Forelimb muscle (tissue), 1 donor: ENCODE measurements around the gene EHD3. TPM values are rescaled to one million over a fixed set of nuclear protein-coding genes. Genes with fewer than 3 reads are reported as not detected.

Experiments used
- DNase-seq: peaks from one replicate; pipeline ENCODE4 v3.0.0-alpha.2; 2013; ENCODE audit warnings: low read depth
- polyA plus RNA-seq: library from polyadenylated mRNA; unstranded; fragments of 120-200 nt; gene quantifications from one replicate; pipeline ENCODE4 v1.2.1, GENCODE V29; 2013; ENCODE audit not compliant: insufficient read length

EHD3 gene
- 3.7 TPM for polyA plus RNA-seq

DNA sequence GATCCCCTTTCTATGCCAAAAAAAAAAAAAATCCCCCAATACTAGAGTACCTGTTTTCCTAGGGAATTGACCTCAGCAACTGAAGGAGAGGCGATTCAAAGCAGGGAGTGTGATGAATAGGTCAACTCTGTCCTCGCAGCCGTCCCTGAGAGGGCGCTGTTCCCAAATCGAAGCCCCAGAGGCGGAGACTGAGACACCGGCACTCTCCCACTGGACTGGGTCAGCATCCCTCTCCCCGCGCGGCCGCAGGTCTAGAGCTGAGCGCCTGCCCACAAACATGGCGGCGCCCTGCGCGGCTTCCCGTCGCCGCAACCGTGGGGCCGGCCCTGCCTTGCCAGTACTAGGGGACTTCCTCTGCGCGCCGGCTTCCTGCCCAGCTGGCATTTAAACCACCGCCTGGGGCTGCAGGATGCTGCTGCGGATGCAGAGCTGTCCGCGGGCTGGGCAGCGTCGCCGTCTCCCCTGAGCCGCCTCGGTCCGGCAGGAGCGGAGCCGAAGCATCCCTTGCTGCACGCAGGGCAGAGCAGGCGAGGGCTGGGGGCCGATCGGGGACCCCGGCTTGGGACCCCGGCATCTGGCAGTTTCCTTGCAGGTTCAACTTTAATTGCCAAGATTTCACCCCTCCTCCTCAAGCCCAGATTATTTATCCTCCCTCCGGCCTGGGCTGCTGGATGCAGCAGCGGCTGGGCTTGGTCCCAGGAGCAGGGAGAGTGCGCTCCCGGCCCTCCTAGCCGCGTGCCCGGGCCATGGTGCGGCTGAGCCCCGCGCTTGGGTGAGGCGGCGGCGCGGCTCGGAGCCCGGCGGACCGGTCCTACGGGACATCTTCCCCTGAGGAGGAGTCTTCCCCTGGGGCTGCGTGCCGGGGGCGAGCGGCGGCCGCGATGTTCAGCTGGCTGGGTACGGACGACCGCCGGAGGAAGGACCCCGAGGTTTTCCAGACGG lies at the start of gene EHD3:
Gene EHD3, plus strand, starts transcription at position 412 of the 942 bp plus-strand sequence. Its CDS starts 470 bp downstream, at position 882.
- DNase-seq: no peak

DNA sequence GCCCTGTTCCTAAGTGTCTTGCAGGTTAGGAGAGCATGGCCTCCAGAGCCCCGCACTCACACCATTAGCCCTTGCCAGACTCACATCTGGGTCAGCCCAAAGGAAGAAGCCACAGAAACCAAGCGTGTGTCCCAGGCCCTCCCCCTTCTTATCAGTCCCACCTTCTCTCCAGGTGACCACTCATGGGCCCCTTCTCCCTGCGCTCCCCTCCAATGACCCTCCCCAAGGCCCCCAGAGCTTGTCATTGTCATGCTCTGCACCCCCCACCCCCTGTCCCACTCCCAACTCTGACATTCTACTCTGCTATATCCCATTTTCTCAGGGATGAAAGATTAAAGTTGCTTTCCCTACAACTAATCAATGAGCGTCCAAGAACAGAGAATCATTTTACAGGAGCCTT lies 46.8 kb upstream of the EHD3 start:
- no peak for DNase-seq

DNA sequence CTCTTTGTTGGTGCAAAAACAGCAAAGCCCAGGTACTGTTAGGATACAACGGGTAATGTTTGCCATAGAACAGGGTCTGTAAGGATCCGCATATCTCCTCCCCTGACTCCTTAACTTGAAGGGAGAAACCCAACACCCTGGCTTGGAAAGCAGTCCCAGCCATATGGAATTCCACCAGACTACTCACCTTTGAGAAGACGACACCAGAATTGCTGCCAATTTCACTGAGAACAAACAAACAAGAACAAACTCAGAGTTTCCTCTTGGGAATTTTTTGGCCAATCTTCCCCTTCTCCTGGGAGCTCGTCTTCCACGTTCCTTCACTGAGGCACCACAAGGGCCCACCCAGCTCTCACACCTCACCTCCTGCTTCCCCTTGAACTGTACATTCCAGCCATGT lies 45.8 kb upstream of the EHD3 start:
- DNase-seq: no peak

DNA sequence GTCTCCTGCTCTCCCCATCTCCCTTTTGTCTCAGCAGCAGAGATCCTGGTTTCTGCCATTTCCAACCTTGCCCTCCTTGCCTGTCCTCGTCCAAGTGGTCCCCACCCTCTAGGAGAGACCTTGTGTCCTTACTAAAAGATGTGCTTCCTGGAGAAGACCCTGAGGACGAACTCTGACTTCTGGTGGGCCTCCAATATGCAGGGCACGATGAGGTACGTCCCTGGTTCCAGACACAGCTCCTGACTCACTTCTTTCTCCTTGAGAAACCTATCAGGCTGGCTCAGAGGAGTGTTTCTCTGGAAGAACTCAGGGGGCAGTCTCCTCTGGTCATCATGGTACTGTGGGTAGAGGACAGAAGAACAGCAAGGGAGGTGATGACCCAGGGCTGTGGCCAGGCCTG lies 44.8 kb upstream of the EHD3 start:
- DNase-seq: no peak

DNA sequence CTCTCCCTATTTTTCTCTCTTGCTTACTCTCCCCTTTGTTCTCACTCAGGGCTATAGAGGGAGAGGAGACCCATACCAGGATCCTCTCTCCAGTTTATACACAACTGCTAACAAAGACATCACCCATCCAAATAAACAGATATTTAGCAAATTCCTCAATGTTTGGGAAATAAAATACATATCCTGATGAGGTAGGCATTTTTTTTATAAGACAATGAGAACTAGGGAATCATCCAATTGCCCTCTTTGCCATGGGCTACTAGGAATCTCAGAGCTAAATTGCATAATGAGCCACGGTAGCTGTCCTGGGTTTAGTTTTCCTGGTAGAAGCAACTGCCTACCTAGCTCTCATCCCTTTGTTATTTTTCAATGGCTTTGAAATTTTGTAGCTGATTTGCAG lies 43.8 kb upstream of the EHD3 start:
- DNase-seq: no peak

DNA sequence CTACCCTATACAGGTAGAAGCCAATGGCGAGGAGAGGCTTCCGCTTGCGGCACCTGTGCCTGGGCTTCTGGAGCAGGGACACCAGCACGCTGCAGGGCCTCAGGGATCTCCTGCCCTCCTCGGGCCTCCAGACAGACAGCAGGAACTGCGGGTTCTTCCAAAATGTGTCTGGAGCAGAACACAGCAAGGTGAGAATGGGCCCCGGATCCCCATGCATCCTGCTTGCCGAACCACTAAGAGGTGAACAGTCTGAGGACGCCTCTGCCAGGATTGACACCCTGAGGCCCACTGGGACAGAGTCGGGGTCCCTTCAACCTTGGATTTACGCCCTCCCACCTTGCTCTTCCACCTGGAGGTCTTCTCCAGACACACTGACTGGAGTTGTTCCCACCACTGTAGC lies 42.0 kb upstream of the EHD3 start:
- no peak for DNase-seq

DNA sequence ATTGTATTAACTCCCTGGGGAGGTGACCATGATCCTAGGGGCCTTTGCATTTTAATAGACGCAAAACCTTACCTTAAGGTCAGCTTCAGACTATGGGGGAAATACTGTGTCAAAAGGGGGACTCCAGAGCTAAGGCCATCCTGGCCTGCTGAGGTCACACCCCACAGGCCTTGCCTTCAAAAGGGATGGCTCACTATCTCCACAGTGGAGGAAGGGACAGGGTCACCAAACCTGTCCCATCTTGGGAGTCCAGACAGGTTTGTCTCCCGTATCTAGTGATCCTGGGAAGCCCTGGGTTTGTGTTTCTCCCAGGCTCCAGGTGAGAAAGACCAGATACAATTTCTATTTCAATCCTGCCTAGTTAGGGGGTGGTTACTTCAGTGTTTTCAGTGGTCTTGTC lies 41.6 kb upstream of the EHD3 start:
- no peak for DNase-seq

DNA sequence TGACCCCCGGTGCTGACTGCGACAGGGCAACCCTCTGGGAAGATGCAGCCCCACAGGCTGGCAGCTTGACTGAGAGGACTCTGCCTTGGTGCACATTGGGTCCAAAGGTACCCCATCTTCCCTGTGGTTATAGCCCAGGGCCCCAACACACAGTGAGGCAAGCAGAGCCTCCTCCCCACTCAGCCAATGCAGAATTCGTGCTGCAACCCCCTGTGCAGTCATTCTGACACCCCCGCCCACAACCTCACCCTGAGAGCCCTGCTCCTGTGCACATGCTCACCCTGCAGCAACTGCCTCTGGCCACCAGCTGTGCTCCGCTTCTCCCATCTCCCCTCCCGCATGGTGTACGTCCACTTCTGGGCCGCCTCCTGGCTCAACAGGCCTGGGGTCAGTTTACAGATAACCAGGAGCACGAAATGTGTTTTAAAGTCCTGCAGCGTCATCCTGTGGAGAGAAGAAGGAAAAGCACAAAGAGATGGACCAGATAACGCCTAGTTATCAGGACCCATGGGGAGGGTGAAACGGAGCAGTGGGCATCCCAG lies 41.0 kb upstream of the EHD3 start:
- no peak for DNase-seq

DNA sequence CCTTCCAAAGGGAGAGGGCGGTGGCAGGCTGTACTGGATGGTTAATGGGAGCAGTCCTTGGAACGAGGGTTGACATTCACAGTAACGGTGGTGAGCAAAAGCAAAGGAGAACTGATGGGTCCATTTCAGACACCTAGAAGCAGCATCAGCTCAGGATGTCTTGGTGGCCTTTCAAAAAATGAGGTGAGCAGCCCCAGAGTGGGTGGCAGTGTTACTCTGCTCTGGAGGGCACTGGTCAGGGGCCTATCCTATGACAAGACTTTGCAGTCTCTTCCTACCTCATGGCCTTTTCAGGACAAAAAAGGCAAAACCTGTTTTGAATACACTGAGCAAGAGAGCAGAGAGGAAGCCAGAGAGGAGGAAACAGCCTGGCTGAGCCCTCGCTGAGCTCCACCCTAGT lies 40.1 kb upstream of the EHD3 start:
- no peak for DNase-seq

DNA sequence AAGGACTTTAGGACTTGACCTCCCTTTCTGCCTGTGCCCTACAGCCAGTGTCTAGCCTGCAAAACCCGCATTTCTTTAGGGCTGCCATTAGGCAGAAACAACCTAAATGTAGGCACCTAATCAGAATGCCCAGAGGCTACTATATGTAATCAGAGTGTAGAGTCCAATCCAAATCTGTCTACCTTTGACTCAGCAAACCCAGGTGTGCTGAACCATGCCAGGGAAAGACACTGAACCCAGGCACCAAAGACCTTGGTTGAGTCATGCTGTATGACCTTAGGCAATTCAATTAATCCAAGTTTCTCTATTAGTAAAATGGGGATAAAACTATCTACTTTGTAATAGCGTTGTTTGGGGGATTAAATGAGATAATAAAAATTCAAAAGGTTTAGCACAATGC lies 37.3 kb upstream of the EHD3 start:
- DNase-seq: no peak

DNA sequence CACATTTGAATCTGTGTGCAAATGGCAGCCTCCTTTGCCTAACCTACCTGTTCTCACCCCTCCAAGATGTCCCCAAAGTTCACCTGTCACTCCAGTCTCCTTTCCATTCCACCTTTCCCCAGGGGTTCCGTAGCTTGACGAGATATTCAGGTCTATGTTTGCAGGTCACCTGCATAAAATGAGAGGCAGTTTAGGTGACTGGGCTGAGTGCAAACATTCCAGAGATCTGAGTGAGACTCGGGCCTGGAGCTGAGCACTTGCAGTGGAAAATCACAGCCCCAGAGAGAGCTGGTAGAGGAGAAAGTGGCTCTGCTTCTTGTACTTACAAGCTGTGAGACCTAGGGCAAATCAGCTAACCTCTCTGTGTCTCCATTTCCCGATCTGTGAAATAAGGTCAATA lies 36.8 kb upstream of the EHD3 start:
- no peak for DNase-seq

DNA sequence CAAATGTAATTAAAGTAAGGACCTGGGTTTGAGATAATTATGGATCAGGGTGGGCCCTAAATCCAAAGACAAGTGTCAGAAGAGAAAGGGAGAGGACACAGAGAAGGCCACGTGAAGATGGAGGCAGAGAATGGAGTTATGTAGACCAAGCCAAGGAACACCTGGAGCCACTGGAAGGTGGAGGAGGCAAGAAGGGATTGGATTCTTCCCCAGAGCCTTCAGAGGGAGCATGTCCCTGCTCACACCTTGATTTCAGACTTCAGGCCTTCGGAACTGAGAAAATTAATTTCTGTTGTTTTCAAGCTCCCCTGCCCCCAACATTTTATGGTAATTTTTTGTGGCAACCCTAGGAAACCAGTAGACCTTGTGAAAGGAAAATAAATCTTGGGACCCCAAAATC lies 36.3 kb upstream of the EHD3 start:
- DNase-seq: no peak

DNA sequence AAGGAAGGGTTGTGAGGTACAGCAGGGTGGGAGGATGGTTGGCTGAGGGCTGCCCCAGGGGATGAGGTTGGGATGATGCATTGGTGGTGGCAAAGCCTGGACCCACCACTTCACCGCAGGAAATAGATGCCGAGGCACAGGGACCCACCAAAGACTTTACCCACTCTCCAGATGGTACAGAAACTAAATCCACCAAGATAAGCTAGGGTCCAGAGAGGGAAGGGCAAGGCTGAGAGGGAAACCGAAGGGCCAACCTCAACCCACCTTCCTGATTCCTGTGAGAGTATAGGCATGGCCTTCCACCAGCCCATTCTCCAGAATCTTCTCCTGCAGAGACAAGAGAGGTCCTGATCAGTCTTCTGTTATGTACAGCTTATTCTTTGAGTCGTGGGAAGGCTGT lies 34.7 kb upstream of the EHD3 start:
- DNase-seq: no peak

DNA sequence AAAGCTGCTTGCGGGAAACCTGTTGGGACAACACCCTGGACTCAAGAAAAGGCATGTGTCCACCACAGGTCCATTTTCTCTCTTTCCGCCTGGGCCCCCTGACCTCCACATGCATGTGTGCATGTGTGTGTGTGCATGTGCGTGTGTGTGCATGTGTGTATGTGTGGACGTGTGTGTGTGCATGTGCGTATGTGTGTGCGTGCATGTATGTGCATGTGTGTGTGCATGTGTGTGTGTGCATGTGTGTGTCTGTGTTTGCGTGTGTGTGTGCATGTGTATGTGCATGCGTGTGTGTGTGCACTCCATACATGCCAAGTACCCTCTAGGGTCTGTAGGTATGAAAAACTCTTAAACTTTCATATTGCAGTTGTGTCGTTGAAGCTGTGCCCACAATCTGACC lies 33.0 kb upstream of the EHD3 start:
- no peak for DNase-seq

DNA sequence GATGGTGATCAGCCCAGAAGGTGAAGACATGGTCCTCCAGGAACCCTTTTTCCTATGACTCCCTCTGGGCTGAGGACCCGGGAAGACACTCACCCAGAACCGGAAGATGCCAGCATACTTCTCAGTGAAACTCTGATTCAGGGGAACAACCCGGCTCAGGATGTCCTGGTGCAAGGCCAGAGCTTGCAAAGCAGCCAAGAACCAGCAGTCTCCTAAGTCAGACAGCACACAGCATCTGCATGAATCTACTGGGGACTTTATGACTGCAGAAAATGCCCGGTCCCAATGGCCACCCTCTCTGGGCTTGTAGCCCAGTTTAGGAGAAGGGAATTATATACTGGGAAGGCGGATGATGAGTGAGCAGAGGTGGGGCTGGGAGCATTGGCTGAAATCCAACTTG lies 31.9 kb upstream of the EHD3 start:
- DNase-seq: no peak

DNA sequence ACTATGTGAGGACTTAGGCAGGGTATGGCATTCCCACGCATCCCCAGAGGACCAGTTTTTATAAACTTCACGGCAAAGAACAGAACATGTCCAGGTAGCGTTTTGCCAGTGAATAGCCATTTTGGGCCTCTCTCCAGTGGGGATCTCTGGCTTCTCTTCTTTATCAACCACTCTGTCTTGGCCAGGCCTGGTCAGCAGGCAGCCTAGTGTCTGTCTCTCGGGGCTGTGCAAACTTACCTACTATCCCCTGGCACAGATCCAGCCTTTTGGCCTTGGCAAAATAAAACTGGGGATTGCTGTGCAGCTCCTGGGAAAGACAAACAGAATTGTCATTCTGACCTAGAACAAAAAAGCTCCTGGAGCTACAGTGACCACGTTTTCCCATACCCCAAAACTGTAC lies 31.1 kb upstream of the EHD3 start:
- no peak for DNase-seq

DNA sequence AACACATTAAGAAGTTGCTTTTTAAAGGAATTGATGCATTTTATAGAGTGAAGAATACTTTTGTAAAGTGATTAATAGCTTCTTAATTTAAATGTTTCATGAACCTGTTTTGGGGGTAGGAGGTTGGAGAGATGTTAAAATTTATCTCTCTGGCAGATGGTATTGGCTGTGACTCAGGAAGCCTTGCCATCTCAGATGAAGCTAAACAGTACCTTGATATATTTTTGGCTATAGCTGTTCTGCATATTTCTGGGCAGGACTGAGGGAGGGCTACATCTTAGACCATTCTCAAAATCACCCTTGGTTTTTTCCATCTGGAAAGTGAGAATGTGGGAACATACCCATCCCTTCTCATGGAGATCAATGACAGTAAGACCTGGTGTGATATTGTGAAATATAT lies 30.0 kb upstream of the EHD3 start:
- no peak for DNase-seq

DNA sequence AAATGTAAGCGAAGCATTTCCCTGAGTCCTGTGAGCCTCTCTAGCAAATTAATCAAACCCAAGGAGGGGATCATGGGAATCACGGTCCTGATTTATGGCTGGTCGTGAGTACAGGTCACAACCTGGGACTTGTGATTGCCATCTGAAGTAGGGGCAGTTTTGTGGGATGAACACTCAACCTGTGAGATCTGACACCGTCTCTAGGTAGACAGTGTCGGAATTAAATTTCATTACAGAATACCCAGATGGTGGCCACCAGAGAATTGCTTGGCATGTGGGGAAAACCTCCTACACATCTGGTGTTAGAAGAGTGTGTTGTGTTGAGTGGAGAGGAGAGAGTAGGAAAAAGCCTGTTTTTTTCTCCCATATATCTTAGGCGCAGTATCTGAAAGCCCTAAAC lies 29.2 kb upstream of the EHD3 start:
- DNase-seq: no peak

DNA sequence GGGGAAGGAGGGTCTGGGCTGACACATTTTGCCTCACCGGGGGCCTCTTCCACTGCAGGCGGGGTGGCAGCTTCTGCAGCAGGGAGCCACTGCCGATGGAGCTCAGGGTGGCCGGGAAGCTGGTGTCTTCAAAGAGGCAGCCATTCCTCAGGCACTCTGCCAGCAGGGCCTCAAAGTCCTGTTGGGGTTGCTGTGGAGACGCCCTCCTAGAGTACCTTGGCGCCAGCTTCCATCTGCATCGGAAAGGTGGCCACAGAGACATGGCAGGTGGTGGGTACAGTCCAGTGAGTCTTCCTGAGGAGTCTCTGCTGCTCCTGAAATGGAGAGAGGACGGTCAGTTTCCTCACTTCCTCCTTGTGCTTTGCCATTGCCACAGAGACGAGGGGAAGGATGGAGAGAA lies 28.8 kb upstream of the EHD3 start:
- DNase-seq: no peak

DNA sequence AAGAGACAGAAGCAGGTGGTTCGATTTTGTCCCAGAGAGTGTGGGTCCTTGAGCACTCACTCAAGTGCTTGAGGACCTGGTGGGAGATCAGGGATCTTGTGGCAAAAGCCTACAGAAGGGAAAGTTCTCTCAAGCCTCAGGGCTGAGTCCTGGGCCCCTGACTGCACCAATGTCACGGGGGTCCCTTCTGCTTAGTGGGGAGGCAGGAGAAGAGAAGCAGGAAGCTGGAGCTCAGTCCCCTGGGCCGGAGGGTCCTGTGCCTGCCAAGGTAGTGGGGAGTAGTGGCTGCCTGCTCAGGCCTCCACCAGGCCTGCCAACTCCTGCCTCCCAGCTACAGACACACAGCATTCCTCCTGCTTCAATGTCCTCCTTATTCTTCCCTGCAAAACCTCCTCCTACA lies 28.3 kb upstream of the EHD3 start:
- no peak for DNase-seq

DNA sequence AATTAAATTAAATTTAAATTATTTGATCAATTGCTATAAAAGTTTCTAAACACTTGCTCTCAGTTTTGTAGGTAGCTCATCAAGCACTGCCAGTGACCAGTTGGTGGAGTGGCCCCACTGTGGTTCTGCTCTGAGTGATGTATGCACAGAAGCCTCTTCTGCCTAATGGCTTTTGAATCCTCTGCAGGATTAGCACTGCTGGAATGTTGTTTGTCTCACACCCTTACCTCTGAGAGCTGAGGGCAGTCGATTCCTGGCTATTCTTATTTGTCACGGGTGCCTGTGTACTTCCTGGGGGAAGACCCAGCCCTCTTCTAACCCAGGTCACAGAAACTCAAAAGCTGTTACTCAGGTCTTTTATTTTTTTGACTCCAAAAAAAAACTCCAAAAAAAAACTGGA lies 26.2 kb upstream of the EHD3 start:
- DNase-seq: no peak

DNA sequence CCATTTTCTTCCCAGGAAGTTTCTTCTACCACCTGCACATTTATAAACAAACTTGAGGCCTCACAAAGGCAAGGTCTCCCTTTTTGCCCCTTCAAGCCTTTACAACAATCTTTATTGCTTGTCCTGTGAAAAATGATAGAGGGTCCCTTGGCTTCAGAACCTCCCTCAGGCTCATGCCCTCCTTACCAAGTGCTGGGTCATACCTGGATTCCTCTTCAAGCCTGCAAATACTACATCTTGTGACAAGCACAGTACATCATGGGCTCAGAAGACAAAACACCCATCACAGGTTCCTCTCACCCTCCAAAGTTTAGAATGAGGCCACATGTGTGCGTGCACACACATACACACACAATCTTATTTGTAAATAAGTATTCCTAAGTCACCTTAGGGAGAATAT lies 25.7 kb upstream of the EHD3 start:
- DNase-seq: no peak
